ENCODE data around the gene RDH5. TPM values are rescaled to one million over a fixed set of nuclear protein-coding genes. Genes with fewer than 3 reads are reported as not detected.

RDH5 gene
- polyA plus RNA-seq, 1 donor from 2014 or later, result 3.4 TPM

DNA sequence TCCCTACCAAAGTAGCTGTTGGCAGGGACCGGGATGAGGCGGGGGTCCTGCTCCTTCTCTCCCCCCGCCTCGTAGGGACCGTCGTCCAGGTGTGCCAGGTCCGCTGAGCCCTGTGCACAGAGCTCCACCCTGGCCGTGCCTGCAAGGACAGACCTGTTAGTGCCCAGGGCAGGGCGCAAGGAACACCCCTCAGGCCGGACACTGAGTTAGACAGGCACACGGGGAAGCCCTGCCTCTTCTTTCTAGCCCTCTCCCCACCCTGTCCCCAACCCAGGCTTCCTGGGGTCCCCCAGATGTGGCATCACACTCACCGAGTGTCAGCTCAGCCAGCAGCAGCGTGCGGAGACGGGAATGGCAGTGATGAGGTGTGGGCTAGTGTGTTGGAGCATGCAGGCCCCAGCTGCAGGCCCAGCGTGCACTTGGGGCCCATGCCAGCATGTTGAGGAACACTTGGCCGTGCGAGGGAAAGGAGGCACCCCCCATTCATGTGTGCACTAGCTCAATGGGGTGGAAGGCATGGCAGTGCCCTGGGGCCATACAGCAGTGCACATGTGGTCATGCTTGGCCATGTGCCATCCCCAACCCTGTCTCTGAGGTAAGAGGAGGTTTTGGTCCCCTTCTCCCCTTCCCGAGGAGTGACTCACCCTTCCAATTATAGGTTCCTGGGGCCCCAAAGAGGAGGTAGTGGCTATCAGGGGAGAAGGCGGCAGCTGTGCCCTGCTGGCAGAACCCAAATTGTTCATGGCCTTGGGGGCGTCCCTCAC, 19.8 kb upstream of the RDH5 start:
- no peaks in the 10 kb centered on the region for H3K9me2 ChIP-seq (ENCODE audit: insufficient read depth, low read length)
- no peaks in the 10 kb centered on the region for H3F3A ChIP-seq (ENCODE audit: insufficient read depth, low read length, poor library complexity, severe bottlenecking)
- no peak overlapping the region for H3K9ac ChIP-seq (ENCODE audit: low read length)
- no peaks in the 10 kb centered on the region for H3K79me2 ChIP-seq (replicated peaks; ENCODE audit: insufficient read depth, low read length)
- no peaks in the 10 kb centered on the region for H3K36me3 ChIP-seq (ENCODE audit: insufficient read depth, low read length)
- no peaks in the 10 kb centered on the region for H3K9me3 ChIP-seq (ENCODE audit: low read length)
- no peak overlapping the region for H3K27ac ChIP-seq (ENCODE audit: low read length)
- H2AFZ ChIP-seq (ENCODE audit: low read depth, low read length), result no peak overlapping the region
- no peaks in the 10 kb centered on the region for H3K27me3 ChIP-seq (ENCODE audit: insufficient read depth, low read depth, low read length)
- H3K4me2 ChIP-seq (ENCODE audit: low read length), result no peak overlapping the region
- no peaks in the 10 kb centered on the region for H4K20me1 ChIP-seq (ENCODE audit: insufficient read depth)
- H3K4me3 ChIP-seq (ENCODE audit: low read length), result no peak overlapping the region
- TF ChIP-seq TAF1 (IDR thresholded peaks at IDR 0.05; ENCODE audit: low read depth) (no peak), RAD21 (conservative IDR thresholded peaks at IDR 0.05) (no peak)

DNA sequence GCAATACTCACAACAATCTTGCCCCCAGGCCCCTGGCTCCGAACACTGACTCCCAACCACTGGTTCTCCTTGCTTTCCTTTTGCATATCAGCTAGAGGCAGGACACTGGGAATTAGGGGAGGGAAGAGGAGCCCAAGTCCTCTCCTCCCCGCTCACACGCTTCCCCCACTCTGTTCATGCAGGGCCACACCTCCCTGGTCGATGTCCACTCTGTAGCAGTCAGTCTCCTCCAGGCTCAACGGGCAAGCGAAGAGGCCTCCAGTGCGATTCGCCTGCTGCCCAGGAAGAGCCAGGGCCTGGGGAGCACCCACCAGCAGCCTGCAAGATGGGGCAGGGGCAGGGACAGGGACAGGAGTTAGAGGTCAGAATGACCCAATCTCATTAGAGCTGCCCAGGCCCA, 17.3 kb upstream of the RDH5 start:
- Histone ChIP-seq H3K9me3 (ENCODE audit: low read length) (no peaks in the 10 kb centered on the region), H3K36me3 (ENCODE audit: insufficient read depth, low read length) (no peaks in the 10 kb centered on the region), H3K9ac (ENCODE audit: low read length) (no peak overlapping the region), H3K9me2 (ENCODE audit: insufficient read depth, low read length) (no peaks in the 10 kb centered on the region), H3K4me3 (ENCODE audit: low read length) (no peak overlapping the region), H3K27me3 (ENCODE audit: insufficient read depth, low read depth, low read length) (no peaks in the 10 kb centered on the region), H3K27ac (ENCODE audit: low read length) (no peak overlapping the region), H2AFZ (ENCODE audit: low read depth, low read length) (no peak overlapping the region), H3F3A (ENCODE audit: insufficient read depth, low read length, poor library complexity, severe bottlenecking) (no peaks in the 10 kb centered on the region), H3K79me2 (replicated peaks; ENCODE audit: insufficient read depth, low read length) (no peaks in the 10 kb centered on the region), H4K20me1 (ENCODE audit: insufficient read depth) (no peaks in the 10 kb centered on the region), H3K4me2 (ENCODE audit: low read length) (no peak overlapping the region)
- TF ChIP-seq TAF1 (IDR thresholded peaks at IDR 0.05; ENCODE audit: low read depth), result no peak
- no peak for TF ChIP-seq EP300 (conservative IDR thresholded peaks at IDR 0.05; ENCODE audit: poor library complexity, severe bottlenecking)
- no peak for TF ChIP-seq POLR2AphosphoS5 (IDR thresholded peaks at IDR 0.05)
- TF ChIP-seq, protein P1, sequence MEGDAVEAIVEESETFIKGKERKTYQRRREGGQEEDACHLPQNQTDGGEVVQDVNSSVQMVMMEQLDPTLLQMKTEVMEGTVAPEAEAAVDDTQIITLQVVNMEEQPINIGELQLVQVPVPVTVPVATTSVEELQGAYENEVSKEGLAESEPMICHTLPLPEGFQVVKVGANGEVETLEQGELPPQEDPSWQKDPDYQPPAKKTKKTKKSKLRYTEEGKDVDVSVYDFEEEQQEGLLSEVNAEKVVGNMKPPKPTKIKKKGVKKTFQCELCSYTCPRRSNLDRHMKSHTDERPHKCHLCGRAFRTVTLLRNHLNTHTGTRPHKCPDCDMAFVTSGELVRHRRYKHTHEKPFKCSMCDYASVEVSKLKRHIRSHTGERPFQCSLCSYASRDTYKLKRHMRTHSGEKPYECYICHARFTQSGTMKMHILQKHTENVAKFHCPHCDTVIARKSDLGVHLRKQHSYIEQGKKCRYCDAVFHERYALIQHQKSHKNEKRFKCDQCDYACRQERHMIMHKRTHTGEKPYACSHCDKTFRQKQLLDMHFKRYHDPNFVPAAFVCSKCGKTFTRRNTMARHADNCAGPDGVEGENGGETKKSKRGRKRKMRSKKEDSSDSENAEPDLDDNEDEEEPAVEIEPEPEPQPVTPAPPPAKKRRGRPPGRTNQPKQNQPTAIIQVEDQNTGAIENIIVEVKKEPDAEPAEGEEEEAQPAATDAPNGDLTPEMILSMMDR (IDR thresholded peaks at IDR 0.05; ENCODE audit: poor library complexity, severe bottlenecking), result no peak

DNA sequence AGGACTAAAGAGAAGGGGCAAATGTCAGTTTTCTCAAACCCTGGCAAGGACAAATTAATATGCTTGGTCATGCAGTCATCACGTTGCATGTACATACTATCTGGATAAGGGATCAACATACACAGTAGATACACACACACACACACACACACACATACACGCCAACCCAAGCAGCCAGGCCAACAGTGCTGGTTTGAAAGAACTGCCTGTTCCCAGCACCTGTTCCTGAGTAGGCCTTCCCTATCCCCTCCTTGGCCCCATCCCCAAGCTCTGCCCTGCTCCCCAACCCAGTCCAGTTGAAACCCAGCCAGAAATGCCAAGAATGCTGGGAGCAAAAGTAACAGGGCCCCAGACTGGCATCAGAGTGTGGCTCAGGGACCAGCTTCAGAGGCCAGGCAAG, 16.9 kb upstream of the RDH5 start:
- Histone ChIP-seq H3K9me2 (ENCODE audit: insufficient read depth, low read length) (no peaks in the 10 kb centered on the region), H3K79me2 (replicated peaks; ENCODE audit: insufficient read depth, low read length) (no peaks in the 10 kb centered on the region), H4K20me1 (ENCODE audit: insufficient read depth) (no peaks in the 10 kb centered on the region), H3K9ac (ENCODE audit: low read length) (no peak overlapping the region), H3K4me3 (ENCODE audit: low read length) (no peak overlapping the region), H2AFZ (ENCODE audit: low read depth, low read length) (no peak overlapping the region), H3F3A (ENCODE audit: insufficient read depth, low read length, poor library complexity, severe bottlenecking) (no peaks in the 10 kb centered on the region), H3K4me2 (ENCODE audit: low read length) (no peak overlapping the region), H3K36me3 (ENCODE audit: insufficient read depth, low read length) (no peaks in the 10 kb centered on the region), H3K27me3 (ENCODE audit: insufficient read depth, low read depth, low read length) (no peaks in the 10 kb centered on the region), H3K9me3 (ENCODE audit: low read length) (no peaks in the 10 kb centered on the region), H3K27ac (ENCODE audit: low read length) (no peak overlapping the region)
- TF ChIP-seq SMC3 (conservative IDR thresholded peaks at IDR 0.05; ENCODE audit: poor library complexity) (no peak), POLR2AphosphoS5 (IDR thresholded peaks at IDR 0.05) (no peak), RAD21 (conservative IDR thresholded peaks at IDR 0.05) (no peak), EZH2 (IDR thresholded peaks at IDR 0.05; ENCODE audit: borderline replicate concordance, insufficient read depth, low read length, poor library complexity, severe bottlenecking) (no peak), EP300 (conservative IDR thresholded peaks at IDR 0.05; ENCODE audit: poor library complexity, severe bottlenecking) (no peak), TAF1 (IDR thresholded peaks at IDR 0.05; ENCODE audit: low read depth) (no peak), MXI1 (conservative IDR thresholded peaks at IDR 0.05; ENCODE audit: poor library complexity, severe bottlenecking) (no peak)
- TF ChIP-seq, protein P2, sequence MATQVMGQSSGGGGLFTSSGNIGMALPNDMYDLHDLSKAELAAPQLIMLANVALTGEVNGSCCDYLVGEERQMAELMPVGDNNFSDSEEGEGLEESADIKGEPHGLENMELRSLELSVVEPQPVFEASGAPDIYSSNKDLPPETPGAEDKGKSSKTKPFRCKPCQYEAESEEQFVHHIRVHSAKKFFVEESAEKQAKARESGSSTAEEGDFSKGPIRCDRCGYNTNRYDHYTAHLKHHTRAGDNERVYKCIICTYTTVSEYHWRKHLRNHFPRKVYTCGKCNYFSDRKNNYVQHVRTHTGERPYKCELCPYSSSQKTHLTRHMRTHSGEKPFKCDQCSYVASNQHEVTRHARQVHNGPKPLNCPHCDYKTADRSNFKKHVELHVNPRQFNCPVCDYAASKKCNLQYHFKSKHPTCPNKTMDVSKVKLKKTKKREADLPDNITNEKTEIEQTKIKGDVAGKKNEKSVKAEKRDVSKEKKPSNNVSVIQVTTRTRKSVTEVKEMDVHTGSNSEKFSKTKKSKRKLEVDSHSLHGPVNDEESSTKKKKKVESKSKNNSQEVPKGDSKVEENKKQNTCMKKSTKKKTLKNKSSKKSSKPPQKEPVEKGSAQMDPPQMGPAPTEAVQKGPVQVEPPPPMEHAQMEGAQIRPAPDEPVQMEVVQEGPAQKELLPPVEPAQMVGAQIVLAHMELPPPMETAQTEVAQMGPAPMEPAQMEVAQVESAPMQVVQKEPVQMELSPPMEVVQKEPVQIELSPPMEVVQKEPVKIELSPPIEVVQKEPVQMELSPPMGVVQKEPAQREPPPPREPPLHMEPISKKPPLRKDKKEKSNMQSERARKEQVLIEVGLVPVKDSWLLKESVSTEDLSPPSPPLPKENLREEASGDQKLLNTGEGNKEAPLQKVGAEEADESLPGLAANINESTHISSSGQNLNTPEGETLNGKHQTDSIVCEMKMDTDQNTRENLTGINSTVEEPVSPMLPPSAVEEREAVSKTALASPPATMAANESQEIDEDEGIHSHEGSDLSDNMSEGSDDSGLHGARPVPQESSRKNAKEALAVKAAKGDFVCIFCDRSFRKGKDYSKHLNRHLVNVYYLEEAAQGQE (IDR thresholded peaks at IDR 0.05; ENCODE audit: borderline replicate concordance), result no peak
- TF ChIP-seq, protein P1 (IDR thresholded peaks at IDR 0.05; ENCODE audit: poor library complexity, severe bottlenecking), result no peak

All from neural cell (in vitro differentiated cells).